Measurements from ENCODE around the gene CSTA. TPM values are rescaled to one million over a fixed set of nuclear protein-coding genes. Genes with fewer than 3 reads are reported as not detected.
A peak's percentile ranks its signal among the peaks of the same experiment; 100 is the strongest.

The CSTA gene
- total RNA-seq, 1 donor from 2014 or later = 3.6 TPM

GRCh38 chr3:122322095-122323075, 2.7 kb upstream of the CSTA start:
- DNase-seq (ENCODE audit: low spot score) = no peak

- no peak for DNase-seq (ENCODE audit: low spot score)
Measured at GRCh38 chr3:122325769-122326168, 721 bp downstream of the CSTA start.

GRCh38 chr3:122331886-122332285, 6.8 kb downstream of the CSTA start:
- DNase-seq (ENCODE audit: low spot score) = no peak

GRCh38 chr3:122332551-122332950, 7.5 kb downstream of the CSTA start:
- no peak for DNase-seq (ENCODE audit: low spot score)

- DNase-seq (ENCODE audit: low spot score) = no peak
Measured at GRCh38 chr3:122342803-122343202, 17.8 kb downstream of the CSTA start.

GRCh38 chr3:122343654-122344053, 18.6 kb downstream of the CSTA start:
- no peak for DNase-seq (ENCODE audit: low spot score)

- no peak for DNase-seq (ENCODE audit: low spot score)
Measured at GRCh38 chr3:122349171-122349570, 24.1 kb downstream of the CSTA start.

GRCh38 chr3:122350814-122351418, 25.9 kb downstream of the CSTA start:
- no peak for DNase-seq (ENCODE audit: low spot score)

GRCh38 chr3:122351612-122352011, 26.6 kb downstream of the CSTA start:
- DNase-seq (ENCODE audit: low spot score) = no peak

- no peak for DNase-seq (ENCODE audit: low spot score)
Measured at GRCh38 chr3:122353215-122353614, 28.2 kb downstream of the CSTA start.

GRCh38 chr3:122353893-122354401, 28.9 kb downstream of the CSTA start:
- no peak for DNase-seq (ENCODE audit: low spot score)

- DNase-seq (ENCODE audit: low spot score) = no peak
Measured at GRCh38 chr3:122355612-122356011, 30.6 kb downstream of the CSTA start.

- DNase-seq (ENCODE audit: low spot score) = peak; percentile 61
Measured at GRCh38 chr3:122356402-122356801, 31.4 kb downstream of the CSTA start.

- DNase-seq (ENCODE audit: low spot score) = no peak
Measured at GRCh38 chr3:122357828-122358702, 33.0 kb downstream of the CSTA start.

GRCh38 chr3:122358703-122359032, 33.6 kb downstream of the CSTA start:
- DNase-seq (ENCODE audit: low spot score) = no peak

GRCh38 chr3:122362026-122362425, 37.0 kb downstream of the CSTA start:
- DNase-seq (ENCODE audit: low spot score) = no peak

GRCh38 chr3:122364490-122364889, 39.4 kb downstream of the CSTA start:
- no peak for DNase-seq (ENCODE audit: low spot score)

- no peak for DNase-seq (ENCODE audit: low spot score)
Measured at GRCh38 chr3:122365073-122365472, 40.0 kb downstream of the CSTA start.

GRCh38 chr3:122365582-122366378, 40.7 kb downstream of the CSTA start:
- peak; percentile 47 for DNase-seq (ENCODE audit: low spot score)

- no peak for DNase-seq (ENCODE audit: low spot score)
Measured at GRCh38 chr3:122366379-122366749, 41.3 kb downstream of the CSTA start.

GRCh38 chr3:122374034-122374433, 49.0 kb downstream of the CSTA start:
- no peak for DNase-seq (ENCODE audit: low spot score)
